HG03159 (cell line): ENCODE data around the gene XKR7.
A peak's percentile ranks its signal among the peaks of the same experiment; 100 is the strongest.
"Not testable (repeated sequence)": the region's sequence is repeated elsewhere in the genome, so short reads cannot be mapped to it uniquely, and the experiment has no call there.

Experiments
- ATAC-seq: cut with Tn5 transposase; IDR thresholded peaks from one replicate; pipeline ENCODE4 v1.9.1; 2021; ENCODE audit warnings: mild to moderate bottlenecking, moderate library complexity; ENCODE audit not compliant: unreplicated experiment

Gene XKR7

DNA sequence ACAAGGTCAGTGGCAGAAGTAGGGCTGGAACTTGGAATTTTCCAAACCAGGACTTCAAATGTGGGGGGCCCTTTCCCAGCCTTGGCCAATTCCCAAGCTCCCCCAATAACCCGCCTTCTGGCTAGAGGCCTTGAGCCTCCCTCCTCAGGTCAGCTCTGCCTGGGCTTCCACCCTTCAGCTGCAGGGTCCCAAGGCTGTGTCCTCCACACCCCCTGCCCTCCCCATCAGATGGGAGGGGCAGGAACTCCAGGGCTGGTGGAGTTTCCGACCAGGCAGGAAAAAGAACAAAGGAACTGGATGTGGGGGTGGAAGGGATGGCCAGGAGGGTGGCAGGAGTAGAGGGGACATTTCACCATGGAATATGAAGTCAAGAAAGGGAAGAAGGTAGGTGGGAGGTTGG, 42.1 kb downstream of the XKR7 start, which contains the start of gene CCM2L:
TSS of gene CCM2L (plus strand) at position 338 of the 400 bp plus-strand sequence. CDS start at position 355, 17 bp downstream.
- ATAC-seq = no peak

GRCh38 chr20:32010666-32011065, 42.7 kb downstream of the XKR7 start:
- no peak for ATAC-seq

- ATAC-seq = no peak
Observed at GRCh38 chr20:32012159-32012688, 44.3 kb downstream of the XKR7 start.

DNA sequence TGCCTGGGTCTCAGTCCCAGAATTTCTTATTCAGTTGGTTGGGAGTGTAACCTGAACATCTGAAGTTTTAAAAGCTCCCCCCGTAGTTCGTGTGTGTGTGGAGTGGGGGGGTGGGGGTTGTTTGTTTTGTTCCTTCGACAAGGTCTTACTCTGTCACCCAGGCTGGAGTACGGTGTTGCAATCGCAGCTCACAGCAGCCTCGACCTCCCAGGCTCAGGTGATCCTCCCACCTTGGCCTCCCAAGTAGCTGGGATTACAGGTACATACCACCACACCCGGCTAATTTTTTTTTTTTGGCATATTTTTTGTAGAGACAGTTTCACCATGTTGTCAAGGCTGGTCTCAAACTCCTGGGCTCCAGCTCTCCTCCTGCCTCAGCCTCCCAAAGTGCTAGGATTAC, 45.4 kb downstream of the XKR7 start:
- no peak for ATAC-seq

DNA sequence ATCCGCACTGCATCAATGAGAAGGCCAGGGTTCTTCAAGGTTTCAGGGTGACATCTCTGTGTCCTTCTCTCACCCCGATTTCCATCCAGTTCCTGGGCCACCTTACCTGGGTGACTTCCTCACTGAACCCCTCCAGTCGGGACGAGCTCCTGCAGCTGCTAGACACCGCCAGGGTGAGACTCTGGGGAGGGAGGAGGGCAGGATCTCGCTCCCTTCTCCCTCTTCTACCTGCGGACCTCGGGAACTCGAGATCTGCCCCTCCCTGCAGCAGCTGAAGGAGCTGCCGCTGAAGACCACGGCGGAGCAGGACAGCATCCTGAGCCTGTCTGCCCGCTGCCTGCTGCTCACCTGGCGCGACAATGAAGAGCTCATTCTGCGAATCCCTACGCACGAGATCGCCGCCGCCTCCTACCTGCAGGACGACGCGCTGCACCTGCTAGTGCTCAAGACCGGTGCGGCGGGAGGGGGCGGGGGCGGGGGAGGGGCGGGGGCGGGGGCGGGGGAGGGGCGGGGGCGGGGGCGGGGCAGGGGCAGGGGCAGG, 49.8 kb downstream of the XKR7 start:
- no peak for ATAC-seq

DNA sequence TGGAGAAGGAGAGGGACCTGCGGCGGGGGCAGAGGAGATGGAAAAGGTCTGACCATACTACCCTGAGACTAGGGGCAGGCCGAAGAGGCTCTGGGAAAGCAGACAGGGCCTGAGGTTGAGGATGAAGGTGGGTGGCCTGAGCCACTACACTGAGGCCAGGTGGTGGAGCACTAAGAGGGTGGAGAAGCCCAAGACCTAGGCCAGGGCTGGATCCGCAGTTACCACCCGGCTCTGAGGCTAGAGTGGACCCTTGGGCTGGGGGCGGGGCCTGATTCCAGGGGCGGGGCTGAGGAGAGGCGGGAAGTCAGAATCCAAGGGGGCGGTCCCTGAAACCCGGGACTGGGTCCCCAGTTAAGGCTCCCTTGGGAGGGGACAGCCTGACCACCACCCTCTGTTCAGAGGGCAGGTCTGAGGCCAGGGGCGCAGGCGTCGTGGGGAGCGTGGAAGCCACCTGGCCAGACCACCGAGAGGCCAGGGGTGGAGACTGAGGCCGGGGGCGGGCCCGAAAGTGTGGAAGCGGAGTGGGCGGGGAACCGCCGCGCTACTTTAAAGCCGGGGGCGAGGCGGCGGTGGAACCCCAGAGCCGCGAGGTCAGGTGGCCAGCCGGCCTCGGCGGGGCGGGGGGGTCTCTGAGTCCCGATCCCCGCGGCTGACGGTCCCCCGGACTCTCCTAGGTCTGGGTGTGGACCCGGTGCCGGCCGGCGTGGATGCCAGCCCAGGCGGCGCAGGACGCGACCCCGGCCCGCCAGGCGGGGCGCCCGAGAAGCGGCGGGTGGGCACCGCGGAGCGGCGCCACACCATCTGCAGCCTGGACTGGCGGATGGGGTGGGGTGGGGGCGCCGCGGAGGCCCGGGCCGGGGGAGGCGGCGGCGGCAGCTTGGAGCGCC, 50.6 kb downstream of the XKR7 start:
- no peak for ATAC-seq

DNA sequence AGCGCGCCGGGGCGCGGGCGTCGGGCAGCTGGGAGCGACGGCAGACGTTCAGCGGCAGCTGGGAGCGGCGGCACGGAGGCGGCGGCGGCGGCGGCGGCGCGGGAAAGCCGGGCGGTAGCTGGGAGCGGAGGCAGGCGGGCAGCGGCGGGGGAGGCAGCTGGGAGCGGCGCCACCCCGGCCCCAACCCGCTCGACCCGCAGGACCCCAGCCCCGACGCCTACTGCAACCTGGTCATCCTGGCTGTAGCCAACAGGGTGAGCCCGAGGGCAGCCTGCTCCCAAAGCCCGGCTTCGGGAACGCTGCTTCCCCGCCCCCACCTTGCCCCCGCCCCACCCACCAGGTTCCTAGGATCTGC, 51.2 kb downstream of the XKR7 start:
- no peak for ATAC-seq

GRCh38 chr20:32019563-32020463, 51.9 kb downstream of the XKR7 start:
- no peak for ATAC-seq

DNA sequence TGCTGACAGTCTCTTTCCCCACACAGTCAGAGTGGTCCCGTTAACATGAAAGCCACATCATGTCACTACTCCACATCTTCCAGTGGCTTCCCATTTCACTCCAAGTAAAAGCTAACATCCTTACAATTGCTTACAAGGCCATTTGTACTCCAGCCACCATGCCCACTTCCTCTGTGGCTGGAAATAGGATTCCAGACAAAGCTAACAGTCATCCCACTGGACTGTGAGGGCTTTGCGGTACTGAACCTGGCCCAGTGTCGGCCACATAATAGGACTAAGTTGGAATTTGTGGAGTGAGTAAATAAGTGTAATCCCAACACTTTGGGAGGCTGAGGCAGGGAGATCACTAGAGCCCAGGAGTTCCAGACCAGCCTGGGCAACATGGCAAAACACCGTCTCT, 53.1 kb downstream of the XKR7 start:
- no peak for ATAC-seq

DNA sequence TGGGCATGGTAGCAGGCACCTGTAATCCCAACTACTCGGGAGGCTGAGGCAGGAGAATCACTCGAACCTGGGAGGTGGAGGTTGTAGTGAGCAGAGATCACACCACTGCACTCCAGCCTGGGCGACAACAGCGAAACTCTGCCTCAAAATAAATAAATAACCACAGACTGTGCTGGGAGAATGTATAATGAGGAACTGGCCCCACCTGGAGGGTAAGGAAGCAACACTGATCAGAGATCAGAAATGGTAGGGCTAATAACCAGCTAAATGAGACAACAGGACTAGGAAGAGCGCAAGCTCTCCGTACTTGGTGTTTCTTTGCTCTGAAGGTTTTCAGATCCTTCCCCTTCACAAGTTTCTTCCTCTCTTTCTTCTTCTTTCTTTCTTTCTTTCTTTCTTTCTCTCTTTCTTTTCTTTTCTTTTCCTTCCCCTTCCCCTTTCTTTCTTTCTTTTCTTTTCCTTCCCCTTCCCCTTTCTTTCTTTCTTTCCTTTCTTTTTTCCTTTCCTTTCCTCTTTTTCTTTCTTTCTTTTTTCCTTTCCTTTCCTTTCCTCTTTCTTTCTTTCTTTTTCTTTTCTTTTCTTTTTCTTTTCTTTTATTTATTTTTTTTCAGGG, 56.8 kb downstream of the XKR7 start:
- ATAC-seq = no peak

- ATAC-seq = no peak
Observed at GRCh38 chr20:32027643-32028042, 59.7 kb downstream of the XKR7 start.

- no peak for ATAC-seq
Observed at GRCh38 chr20:32028647-32029372, 60.9 kb downstream of the XKR7 start.

- no peak for ATAC-seq
Observed at GRCh38 chr20:32029561-32029960, 61.6 kb downstream of the XKR7 start.

DNA sequence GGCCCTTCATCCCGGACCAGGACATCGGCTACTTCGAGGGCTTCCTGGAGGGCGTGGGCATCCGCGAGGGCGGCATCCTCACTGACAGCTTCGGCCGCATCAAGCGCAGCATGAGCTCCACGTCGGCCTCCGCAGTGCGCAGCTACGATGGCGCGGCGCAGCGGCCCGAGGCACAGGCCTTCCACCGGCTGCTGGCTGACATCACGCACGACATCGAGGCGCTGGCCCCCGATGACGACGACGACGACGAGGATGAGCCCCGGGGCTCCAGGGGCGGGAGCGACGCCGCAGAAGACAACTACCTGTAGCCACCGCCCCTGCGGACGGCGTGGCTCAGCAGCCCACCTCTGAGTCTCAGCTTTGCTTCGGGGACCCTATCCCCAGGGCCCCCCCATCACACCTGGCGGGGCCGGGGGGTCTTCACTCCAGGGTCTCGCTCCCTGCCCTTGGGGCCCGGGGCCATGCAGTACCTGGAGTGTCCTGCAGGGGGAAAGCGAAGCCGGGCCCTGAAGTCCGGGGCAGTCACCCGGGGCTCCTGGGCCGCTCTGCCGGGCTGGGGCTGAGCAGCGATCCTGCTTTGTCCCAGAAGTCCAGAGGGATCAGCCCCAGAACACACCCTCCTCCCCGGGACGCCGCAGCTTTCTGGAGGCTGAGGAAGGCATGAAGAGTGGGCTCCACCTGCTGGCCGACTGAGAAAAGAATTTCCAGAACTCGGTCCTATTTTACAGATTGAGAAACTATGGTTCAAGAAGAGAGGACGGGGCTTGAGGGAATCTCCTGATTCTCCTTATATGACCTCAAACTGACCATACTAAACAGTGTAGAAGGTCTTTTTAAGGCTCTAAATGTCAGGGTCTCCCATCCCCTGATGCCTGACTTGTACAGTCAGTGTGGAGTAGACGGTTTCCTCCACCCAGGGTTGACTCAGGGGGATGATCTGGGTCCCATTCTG, 63.3 kb downstream of the XKR7 start:
- ATAC-seq = peak; percentile 50

- no peak for ATAC-seq
Observed at GRCh38 chr20:32033316-32033715, 65.4 kb downstream of the XKR7 start.

DNA sequence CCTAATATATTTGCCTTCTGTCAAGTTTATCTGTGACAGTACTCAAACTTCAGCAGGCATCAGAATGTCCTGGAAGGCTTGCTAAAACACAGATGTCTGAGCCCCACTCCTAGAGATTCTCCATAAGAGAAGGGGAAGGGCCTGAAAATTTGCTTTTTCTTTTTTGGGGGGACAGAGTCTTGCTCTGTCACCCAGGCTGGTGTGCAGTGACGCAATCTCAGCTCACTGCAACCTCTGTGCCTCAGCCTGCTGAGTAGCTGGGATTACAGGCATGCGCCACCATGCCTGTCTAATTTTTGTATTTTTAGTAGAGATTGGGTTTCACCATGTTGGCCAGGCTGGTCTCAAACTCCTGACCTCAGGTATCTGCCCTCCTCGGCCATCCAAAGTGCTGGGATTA, 65.8 kb downstream of the XKR7 start:
- ATAC-seq = not testable (repeated sequence)

DNA sequence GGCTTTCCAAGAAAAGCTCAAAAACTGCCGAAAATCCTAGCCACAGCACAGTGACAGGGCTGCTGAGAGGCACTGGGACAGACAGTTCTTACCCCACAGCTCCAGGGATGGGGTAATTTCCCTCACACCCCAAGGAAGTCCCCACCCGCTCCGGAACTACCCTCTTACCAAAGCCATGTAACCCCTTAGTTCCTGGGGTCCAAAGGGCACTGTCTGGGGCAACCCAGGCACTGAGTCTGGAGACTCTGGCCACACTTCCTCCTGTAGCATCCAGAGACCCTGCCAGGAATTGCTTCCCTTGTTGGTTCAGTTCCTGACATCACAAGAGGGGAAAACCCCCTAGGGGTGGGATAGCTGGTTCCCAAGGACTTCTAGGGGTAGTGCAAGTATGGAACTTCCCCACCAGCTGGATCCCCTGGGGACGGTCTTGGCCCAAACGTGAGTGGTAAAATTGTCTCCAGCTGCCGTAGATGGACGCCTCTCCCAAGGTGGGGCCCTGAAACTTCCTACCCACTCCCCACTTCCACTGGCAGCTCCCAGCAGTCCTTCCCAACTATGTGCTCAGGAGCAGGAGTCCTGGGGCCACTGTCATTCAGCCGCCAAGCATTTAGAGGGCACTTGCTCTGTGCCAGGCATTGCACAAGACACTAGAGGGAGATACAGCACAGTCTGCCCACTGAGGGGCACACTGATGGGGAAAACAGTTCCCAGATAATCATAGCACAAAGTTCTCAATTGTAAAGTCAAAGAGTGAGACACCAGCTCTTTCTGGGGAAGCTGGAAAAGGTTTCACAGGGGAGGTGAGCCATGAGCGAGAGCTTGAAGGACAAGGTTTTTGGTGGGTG, 66.9 kb downstream of the XKR7 start:
- no peak for ATAC-seq

DNA sequence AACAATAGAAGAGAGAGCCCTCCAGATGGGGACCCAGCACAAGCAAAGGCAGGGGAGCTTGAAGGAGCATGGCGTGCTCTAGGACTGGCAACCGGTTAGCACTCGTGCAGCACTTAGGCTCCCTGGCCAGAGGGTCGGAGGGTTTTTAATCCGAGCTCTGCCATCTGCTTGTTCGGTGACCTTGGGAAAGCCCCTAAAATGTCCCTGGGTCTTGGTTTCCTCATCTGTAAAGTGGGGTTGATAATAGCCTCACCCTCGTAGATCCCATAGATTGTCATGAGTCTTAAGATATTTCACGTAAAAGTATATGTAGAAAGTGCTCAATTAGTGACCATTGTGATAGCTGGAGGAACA, 67.5 kb downstream of the XKR7 start:
- no peak for ATAC-seq
